Fibroblast of gingiva (primary cell): ENCODE data around the gene NR2F2.

Experiments used
- DNase-seq: peaks from one replicate; pipeline ENCODE4 v3.0.0-alpha.2; 2011; ENCODE audit warnings: low read depth

Gene NR2F2

GRCh38 chr15:96332637-96333121 lies 2.2 kb downstream of the NR2F2 start:
- peak; percentile 38 for DNase-seq

- DNase-seq = peak; percentile 47
Observed at GRCh38 chr15:96333131-96334016, 2.9 kb downstream of the NR2F2 start.

DNA sequence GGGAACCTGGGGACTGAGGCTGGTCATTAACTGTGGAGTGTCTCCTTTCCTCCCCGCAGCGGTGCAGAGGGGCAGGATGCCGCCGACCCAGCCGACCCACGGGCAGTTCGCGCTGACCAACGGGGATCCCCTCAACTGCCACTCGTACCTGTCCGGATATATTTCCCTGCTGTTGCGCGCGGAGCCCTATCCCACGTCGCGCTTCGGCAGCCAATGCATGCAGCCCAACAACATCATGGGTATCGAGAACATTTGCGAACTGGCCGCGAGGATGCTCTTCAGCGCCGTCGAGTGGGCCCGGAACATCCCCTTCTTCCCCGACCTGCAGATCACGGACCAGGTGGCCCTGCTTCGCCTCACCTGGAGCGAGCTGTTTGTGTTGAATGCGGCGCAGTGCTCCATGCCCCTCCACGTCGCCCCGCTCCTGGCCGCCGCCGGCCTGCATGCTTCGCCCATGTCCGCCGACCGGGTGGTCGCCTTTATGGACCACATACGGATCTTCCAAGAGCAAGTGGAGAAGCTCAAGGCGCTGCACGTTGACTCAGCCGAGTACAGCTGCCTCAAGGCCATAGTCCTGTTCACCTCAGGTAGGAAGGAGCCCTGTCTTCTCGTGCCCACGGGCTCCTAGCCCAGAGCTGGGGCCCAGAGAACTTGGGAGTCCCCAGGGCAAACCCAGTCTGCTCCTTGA lies 3.7 kb downstream of the NR2F2 start:
- DNase-seq = no peak

GRCh38 chr15:96334705-96335410 lies 4.4 kb downstream of the NR2F2 start:
- DNase-seq = no peak

DNA sequence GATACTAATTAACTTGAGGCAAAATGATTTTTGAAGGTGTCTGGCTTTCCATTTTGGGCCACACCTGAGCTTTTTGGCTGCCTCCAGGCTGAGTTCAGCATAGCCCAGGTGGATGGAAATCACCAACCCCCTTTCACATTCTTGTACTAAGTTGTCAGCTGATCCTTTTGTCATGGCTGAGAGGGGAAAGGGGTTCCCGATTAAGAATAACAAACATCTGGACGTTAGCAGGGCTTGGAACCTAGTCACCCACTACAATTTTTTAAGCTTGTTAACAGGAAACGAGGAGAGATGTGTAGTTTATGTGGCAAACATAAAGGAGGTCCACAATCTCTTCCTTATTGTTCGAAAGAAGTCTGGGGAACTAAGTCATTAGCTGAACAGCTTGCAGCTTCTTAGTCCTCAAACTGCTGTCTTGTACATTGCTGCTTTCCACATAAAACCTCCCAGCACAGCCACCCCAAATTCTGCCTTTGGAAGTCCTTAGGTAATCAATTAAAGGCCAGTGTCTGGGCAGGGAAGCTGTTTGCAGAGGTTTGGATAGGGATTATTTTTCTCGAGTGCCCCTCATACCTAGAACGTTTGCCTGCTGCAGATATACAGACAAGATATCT lies 5.0 kb downstream of the NR2F2 start:
- no peak for DNase-seq

DNA sequence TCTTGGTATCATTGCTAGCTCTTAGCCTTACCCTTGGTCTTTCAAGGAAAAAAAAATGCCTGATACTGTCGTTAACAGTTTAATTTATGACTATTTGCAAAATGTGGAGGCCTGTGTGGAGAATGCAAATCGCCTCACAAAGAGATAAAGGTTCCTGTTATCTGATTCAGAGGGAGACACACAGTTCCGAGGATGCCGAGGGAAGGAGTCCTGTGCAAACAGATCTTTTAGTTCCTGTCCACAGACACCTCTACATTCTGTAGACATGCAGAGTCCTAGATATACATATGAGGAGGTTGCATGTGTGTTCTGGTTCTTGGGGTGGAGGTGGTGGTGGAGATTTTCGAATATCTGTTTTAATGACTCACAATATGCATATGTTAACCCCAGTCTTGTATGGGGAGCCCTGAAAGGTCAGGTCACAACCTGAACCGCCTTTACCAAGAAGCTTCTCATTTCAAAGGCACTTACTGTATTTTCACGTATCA lies 5.7 kb downstream of the NR2F2 start:
- DNase-seq = no peak

DNA sequence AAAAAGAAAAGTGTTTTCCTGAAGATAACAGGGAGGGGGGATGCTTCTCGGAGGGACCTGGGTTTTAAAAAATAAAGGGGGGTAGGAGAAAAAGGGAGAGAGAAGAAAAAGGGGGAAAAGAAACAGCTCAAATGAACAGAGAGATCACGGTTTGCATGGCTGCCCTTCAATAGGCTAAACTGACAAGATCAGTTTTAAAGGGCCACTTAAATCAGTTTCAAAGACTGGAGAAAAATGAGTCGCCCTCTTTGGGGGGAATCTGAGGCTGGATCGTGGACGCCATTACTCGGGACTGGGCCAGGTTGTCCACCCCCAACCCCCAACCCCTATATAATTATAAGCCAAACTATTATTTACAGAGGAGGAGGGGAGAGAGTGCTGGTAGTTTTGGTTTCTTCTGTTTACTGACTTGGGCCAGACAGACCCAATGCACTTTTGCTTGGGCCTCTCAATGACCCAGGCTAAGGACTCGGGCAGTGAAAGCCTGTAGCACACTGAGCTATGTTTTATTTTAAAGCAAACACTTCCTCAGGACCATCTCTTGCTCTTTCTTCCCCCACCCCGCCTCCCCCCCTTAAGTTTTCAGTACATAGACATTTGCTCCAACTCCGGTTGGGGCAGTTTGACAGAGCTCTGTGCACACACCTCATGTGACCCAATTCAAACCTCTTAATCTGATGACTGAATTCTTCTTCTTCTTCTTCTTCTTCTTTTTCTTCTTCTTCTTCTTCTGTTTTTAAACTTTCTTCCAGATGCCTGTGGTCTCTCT lies 6.3 kb downstream of the NR2F2 start:
- no peak for DNase-seq

DNA sequence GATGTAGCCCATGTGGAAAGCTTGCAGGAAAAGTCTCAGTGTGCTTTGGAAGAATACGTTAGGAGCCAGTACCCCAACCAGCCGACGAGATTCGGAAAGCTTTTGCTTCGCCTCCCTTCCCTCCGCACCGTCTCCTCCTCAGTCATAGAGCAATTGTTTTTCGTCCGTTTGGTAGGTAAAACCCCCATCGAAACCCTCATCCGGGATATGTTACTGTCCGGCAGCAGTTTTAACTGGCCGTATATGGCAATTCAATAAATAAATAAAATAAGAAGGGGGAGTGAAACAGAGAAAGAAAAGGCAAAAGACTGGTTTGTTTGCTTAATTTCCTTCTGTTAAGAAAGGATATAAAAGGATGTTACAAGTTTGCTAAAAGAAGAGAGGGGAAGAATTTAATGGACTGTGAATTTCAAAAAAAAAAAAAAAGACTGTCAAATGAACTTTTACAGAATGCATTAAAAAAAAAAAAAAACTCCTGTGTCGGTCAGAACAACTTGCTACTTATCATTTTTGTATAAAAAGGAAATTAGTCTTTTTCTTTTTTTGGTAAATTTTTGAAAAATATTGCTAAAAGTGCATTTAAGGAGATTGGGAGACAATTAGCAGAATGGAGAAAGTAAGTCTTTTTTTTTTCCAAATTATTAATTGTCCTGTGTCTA lies 7.0 kb downstream of the NR2F2 start:
- no peak for DNase-seq

- no peak for DNase-seq
Observed at GRCh38 chr15:96338074-96338765, 7.7 kb downstream of the NR2F2 start.

GRCh38 chr15:96338766-96339618 lies 8.5 kb downstream of the NR2F2 start:
- DNase-seq = no peak

GRCh38 chr15:96339619-96340347 lies 9.3 kb downstream of the NR2F2 start:
- no peak for DNase-seq

DNA sequence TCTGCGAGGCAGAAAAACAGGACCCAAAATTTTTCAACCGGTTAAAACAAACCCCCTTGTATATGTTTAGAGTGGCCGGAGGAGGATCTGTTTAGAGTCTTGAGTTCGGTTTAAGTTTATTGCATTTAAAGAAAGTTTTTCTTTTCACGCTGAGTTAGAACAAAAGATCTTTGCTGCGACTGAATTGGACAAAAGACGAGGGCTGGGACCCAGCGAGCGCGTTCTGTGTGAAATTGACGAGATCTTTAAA lies 9.8 kb downstream of the NR2F2 start:
- no peak for DNase-seq

DNA sequence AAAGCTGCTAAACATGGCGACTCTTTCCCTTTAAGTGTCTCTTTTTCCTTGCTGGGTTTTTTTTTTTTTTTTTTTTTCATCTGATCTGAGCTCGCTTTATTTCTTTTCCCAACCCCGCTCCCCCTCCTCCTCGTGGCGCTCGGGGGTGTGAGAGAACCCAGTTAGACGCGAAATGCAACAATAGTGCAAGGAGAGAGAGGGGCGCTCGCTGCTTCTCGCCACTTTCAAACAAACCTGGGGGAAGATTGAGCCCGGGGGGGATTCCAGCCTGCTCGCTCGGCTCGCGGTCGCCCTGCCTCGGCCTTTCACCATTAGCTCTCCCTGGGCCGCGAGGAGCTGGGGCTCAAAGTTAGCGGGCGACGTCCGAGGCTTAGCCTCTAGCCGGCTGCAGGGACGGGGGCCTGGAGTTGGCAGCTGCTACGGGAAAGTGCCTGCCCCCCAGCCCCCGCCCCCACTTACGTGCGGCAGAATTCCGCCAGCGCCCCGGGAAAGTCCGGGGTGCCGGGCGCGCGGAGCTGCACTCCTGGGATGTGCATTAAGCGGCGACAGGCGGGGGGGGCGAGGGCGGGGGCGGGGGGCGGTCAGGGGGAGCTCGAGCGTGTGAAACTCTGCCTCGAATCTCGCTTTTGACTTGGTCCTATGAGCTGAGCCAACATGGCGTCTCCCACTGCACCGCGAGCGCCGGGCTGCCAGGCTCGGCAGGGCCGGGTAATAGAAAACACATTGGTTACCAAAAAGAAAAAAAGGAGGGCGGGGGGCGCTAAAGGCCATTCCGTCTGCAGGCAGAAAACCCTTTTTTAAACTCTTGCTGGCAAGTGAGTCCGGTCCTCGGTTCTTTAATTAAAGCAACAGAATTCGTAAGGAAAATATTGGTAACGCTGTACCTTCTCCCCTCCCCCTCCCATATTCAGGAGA lies 10.4 kb downstream of the NR2F2 start:
- DNase-seq = peak; percentile 66

DNA sequence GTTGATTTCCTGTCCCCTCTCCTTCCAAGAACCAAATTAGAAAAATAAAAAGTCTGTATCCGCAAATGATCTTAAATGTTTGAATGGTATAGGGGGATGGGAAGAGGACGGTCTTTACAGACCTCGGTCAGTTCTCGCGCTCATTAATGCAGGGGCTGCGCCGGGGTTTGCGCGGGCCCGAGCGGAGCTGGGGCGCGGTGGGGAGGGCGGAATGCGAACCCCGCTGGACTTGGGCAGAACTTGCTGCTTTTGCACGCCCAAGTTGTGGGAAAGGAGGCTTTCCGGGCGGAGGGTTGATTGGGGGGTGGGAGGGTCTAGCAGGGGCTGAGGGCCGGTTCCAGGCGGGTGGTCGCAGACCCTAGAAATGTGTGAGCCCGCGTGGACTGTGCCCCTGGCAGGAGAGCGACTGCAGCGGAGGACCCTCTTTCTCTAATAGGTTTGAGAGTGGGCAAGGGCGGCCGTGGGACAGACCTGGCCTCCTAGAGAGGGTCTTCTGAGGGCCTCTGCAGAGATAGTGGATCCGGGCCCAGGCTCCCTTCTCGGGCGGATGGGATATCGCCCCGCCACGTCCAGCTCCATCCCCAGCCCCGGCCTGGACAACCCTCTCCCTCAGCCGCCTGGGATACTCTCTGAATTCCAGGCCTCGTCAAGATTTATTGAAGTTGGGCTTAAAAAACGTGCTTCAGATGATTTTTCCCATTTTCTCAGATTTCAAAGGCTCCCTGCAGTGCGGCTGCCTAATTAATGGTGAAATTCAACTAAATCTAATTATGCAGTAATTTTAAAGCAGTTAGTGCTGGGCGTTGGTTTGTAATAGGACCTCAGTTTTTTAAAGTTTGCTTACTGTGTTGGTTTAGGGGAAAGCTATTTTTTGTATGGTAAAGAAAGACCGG lies 11.3 kb downstream of the NR2F2 start:
- DNase-seq = no peak

GRCh38 chr15:96342406-96343112 lies 12.1 kb downstream of the NR2F2 start:
- DNase-seq = no peak
